HEK293 (cell line): ENCODE measurements around the gene CPEB3.

ENCODE experiments used
- CTCF ChIA-PET: fragments of 350-600 bp; formaldehyde crosslinking; extraction: SDS; loops from one replicate; lab custom pipeline; 2021; ENCODE audit warnings: antibody characterized with exemption; lab: Yijun Ruan, JAX
- POLR2A ChIA-PET: fragments of 300-600 bp; formaldehyde crosslinking; extraction: SDS; loops from one replicate; lab custom pipeline; 2020; ENCODE audit warnings: antibody characterized with exemption, inconsistent platforms; lab: Yijun Ruan, JAX
- H3K27ac ChIP-seq: fragments of 200-500 bp; sonication (Bioruptor generic); 2 replicates; pipeline ENCODE4 v1.5.1; 2014; ENCODE audit warnings: low read depth, low read length, control low read depth, inconsistent platforms; ENCODE audit errors: extremely low read depth
- H3K36me3 ChIP-seq, 2 experiments: fragments of 200-500 bp in 1 of 2; sonication (Bioruptor generic) in 1 of 2; 1 replicate in 1 of 2; 2 replicates in 1 of 2; pipeline ENCODE4 v1.5.1; 2014 to 2017; ENCODE audit warnings: inconsistent platforms in 2 of 2, low read length in 2 of 2; ENCODE audit not compliant: control insufficient read depth in 2 of 2, insufficient read depth in 1 of 2
- H3K4me1 ChIP-seq: fragments of 200-500 bp; sonication (Bioruptor generic); 2 replicates; pipeline ENCODE4 v1.5.1; 2014; ENCODE audit warnings: mild to moderate bottlenecking, low read length, inconsistent platforms; ENCODE audit not compliant: control insufficient read depth, insufficient read depth
- H3K4me3 ChIP-seq: 2 replicates; pipeline ENCODE4 v1.5.1; 2011; ENCODE audit warnings: low read depth, mild to moderate bottlenecking, control low read depth, low read length, moderate library complexity
- H3K9me3 ChIP-seq: fragments of 200-500 bp; sonication (Bioruptor generic); 2 replicates; pipeline ENCODE4 v1.5.1; 2014; ENCODE audit warnings: low read depth, low read length, inconsistent platforms; ENCODE audit not compliant: control insufficient read depth, insufficient read depth
- EGR2 ChIP-seq: fragments of 450-650 bp; formaldehyde crosslinking; IDR thresholded peaks from 2 replicates; pipeline ENCODE4 v1.5.1; 2016; ENCODE audit warnings: low read depth, missing biosample characterization, missing genetic modification characterization
- GLI2 ChIP-seq: fragments of 450-650 bp; formaldehyde crosslinking; IDR thresholded peaks from 2 replicates; pipeline ENCODE4; 2017; ENCODE audit warnings: missing biosample characterization, missing genetic modification characterization, low read depth, borderline replicate concordance
- SCRT1 ChIP-seq: fragments of 450-650 bp; formaldehyde crosslinking; IDR thresholded peaks from 2 replicates; pipeline ENCODE4 v1.5.1; 2016; ENCODE audit warnings: missing biosample characterization, missing genetic modification characterization, borderline replicate concordance
- SETDB1 ChIP-seq: IDR thresholded peaks from one replicate; pipeline ENCODE4 v1.6.1; 2017; ENCODE audit warnings: mild to moderate bottlenecking, low read length, moderate library complexity, mixed read lengths; ENCODE audit not compliant: insufficient read length
- SP7 ChIP-seq: fragments of 450-650 bp; formaldehyde crosslinking; IDR thresholded peaks from 2 replicates; pipeline ENCODE4 v1.5.1; 2016; ENCODE audit warnings: missing biosample characterization, missing genetic modification characterization
- YY2 ChIP-seq: fragments of 450-650 bp; formaldehyde crosslinking; IDR thresholded peaks from 2 replicates; pipeline ENCODE4 v1.5.1; 2016; ENCODE audit warnings: missing biosample characterization, missing genetic modification characterization
- ZEB2 ChIP-seq: fragments of 450-650 bp; formaldehyde crosslinking; IDR thresholded peaks from 2 replicates; pipeline ENCODE4 v1.5.1; 2016; ENCODE audit warnings: missing biosample characterization, missing genetic modification characterization
- ZFHX2 ChIP-seq: fragments of 450-650 bp; formaldehyde crosslinking; conservative IDR thresholded peaks from 2 replicates; pipeline ENCODE4 v1.5.1; 2016; ENCODE audit warnings: missing biosample characterization, missing genetic modification characterization
- ZNF16 ChIP-seq: fragments of 450-650 bp; formaldehyde crosslinking; IDR thresholded peaks from 2 replicates; pipeline ENCODE4 v1.5.1; 2016; ENCODE audit warnings: low read depth, missing biosample characterization, missing genetic modification characterization
- ZNF174 ChIP-seq: fragments of 450-650 bp; formaldehyde crosslinking; IDR thresholded peaks from 2 replicates; pipeline ENCODE4 v1.5.0; 2017; ENCODE audit warnings: missing biosample characterization, mild to moderate bottlenecking, missing genetic modification characterization
- ZNF19 ChIP-seq: fragments of 450-650 bp; formaldehyde crosslinking; IDR thresholded peaks from 2 replicates; pipeline ENCODE4; 2016; ENCODE audit warnings: missing biosample characterization, missing genetic modification characterization, low read depth
- ZNF202 ChIP-seq: fragments of 450-650 bp; formaldehyde crosslinking; IDR thresholded peaks from 2 replicates; pipeline ENCODE4 v1.5.1; 2016; ENCODE audit warnings: missing biosample characterization, missing genetic modification characterization, borderline replicate concordance
- ZNF266 ChIP-seq: fragments of 450-650 bp; formaldehyde crosslinking; IDR thresholded peaks from 2 replicates; pipeline ENCODE4 v1.5.1; 2016; ENCODE audit warnings: missing biosample characterization, missing genetic modification characterization, low read depth
- ZNF558 ChIP-seq: fragments of 450-650 bp; formaldehyde crosslinking; IDR thresholded peaks from 2 replicates; pipeline ENCODE4 v1.5.1; 2016; ENCODE audit warnings: missing biosample characterization, missing genetic modification characterization
- ZNF623 ChIP-seq: fragments of 450-650 bp; formaldehyde crosslinking; IDR thresholded peaks from 2 replicates; pipeline ENCODE4 v1.5.1; 2016; ENCODE audit warnings: missing biosample characterization, missing genetic modification characterization
- ZNF664 ChIP-seq: fragments of 450-650 bp; formaldehyde crosslinking; IDR thresholded peaks from 2 replicates; pipeline ENCODE4 v1.5.1; 2016; ENCODE audit warnings: missing biosample characterization, missing genetic modification characterization
- ZNF677 ChIP-seq: fragments of 450-650 bp; IDR thresholded peaks from 2 replicates; pipeline ENCODE4 v1.5.0; 2018; ENCODE audit warnings: missing biosample characterization, mild to moderate bottlenecking, missing genetic modification characterization, moderate library complexity
- ZNF701 ChIP-seq: fragments of 450-650 bp; formaldehyde crosslinking; IDR thresholded peaks from 2 replicates; pipeline ENCODE4 v1.5.1; 2016; ENCODE audit warnings: missing biosample characterization, missing genetic modification characterization
- ZNF837 ChIP-seq: fragments of 450-650 bp; formaldehyde crosslinking; IDR thresholded peaks from 2 replicates; pipeline ENCODE4 v1.5.1; 2016; ENCODE audit warnings: missing biosample characterization, missing genetic modification characterization
- TF ChIP-seq, protein P1 (sequence below): fragments of 450-650 bp; formaldehyde crosslinking; IDR thresholded peaks from 2 replicates; pipeline ENCODE4; 2016; ENCODE audit warnings: missing biosample characterization, missing genetic modification characterization
- TF ChIP-seq, protein P2 (sequence below): fragments of 450-650 bp; formaldehyde crosslinking; IDR thresholded peaks from 2 replicates; pipeline ENCODE4 v1.5.1; 2016; ENCODE audit warnings: missing biosample characterization, missing genetic modification characterization
- TF ChIP-seq, protein P3 (sequence below): fragments of 450-650 bp; formaldehyde crosslinking; IDR thresholded peaks from 2 replicates; pipeline ENCODE4 v1.5.1; 2016; ENCODE audit warnings: missing biosample characterization, missing genetic modification characterization
- TF ChIP-seq, protein P4 (sequence below): fragments of 450-650 bp; formaldehyde crosslinking; IDR thresholded peaks from 2 replicates; pipeline ENCODE4 v1.5.1; 2016; ENCODE audit warnings: missing biosample characterization, missing genetic modification characterization, low read depth

CPEB3 gene

DNA sequence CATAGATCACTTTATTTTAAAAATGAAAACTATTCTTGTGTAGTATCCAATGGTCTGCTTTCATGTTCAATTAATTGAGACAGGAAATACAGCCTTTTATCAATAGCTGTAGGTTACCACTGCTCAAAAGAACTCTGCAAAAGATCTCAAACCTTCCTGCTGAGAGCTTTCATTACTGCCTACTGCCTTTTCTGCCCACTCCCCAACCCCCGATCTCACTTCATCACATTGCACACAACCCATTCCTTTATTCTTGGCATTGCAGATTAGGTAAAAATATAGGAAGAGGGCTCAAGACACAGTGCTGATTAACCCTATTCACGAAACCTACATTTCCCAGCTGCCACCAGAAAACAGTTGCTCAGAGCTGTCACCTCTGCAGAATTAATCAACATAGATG is 195.9 kb downstream of the CPEB3 start:
- H3K36me3 ChIP-seq = no peaks in the 10 kb centered on the region
- H3K4me1 ChIP-seq = no peaks in the 10 kb centered on the region
- POLR2A ChIA-PET = no interaction called here
- H3K4me3 ChIP-seq = no peak overlapping the region
- H3K27ac ChIP-seq = no peak overlapping the region
- CTCF ChIA-PET = interaction anchor here (0.6 kb wide), 1 partner anchor 1346 kb away, joined by 3 read pairs; no protein-coding TSS in a partner anchor
- no peaks in the 10 kb centered on the region for H3K9me3 ChIP-seq
- TF ChIP-seq ZNF623 (tag by site-specific recombination) (no peak), YY2 (no peak), ZNF664 (tag by site-specific recombination) (no peak), ZEB2 (tag by site-specific recombination) (no peak), SP7 (tag by site-specific recombination) (no peak), ZFHX2 (peak; percentile 54), EGR2 (tag by site-specific recombination) (peak; percentile 53), ZNF19 (tag by site-specific recombination) (no peak), GLI2 (tag by site-specific recombination) (no peak), ZNF16 (tag by site-specific recombination) (no peak), ZNF677 (no peak)
- TF ChIP-seq, protein P1, sequence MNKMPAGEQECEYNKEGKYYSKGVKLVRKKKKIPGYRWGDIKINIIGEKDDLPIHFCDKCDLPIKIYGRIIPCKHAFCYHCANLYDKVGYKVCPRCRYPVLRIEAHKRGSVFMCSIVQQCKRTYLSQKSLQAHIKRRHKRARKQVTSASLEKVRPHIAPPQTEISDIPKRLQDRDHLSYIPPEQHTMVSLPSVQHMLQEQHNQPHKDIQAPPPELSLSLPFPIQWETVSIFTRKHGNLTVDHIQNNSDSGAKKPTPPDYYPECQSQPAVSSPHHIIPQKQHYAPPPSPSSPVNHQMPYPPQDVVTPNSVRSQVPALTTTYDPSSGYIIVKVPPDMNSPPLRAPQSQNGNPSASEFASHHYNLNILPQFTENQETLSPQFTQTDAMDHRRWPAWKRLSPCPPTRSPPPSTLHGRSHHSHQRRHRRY (tag by site-specific recombination) = no peak
- TF ChIP-seq, protein P2, sequence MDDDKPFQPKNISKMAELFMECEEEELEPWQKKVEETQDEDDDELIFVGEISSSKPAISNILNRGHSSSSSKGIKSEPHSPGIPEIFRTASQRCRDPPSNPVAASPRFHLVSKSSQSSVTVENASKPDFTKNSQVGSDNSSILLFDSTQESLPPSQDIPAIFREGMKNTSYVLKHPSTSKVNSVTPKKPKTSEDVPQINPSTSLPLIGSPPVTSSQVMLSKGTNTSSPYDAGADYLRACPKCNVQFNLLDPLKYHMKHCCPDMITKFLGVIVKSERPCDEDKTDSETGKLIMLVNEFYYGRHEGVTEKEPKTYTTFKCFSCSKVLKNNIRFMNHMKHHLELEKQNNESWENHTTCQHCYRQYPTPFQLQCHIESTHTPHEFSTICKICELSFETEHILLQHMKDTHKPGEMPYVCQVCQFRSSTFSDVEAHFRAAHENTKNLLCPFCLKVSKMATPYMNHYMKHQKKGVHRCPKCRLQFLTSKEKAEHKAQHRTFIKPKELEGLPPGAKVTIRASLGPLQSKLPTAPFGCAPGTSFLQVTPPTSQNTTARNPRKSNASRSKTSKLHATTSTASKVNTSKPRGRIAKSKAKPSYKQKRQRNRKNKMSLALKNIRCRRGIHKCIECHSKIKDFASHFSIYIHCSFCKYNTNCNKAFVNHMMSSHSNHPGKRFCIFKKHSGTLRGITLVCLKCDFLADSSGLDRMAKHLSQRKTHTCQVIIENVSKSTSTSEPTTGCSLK (tag by site-specific recombination) = no peak
- TF ChIP-seq, protein P3, sequence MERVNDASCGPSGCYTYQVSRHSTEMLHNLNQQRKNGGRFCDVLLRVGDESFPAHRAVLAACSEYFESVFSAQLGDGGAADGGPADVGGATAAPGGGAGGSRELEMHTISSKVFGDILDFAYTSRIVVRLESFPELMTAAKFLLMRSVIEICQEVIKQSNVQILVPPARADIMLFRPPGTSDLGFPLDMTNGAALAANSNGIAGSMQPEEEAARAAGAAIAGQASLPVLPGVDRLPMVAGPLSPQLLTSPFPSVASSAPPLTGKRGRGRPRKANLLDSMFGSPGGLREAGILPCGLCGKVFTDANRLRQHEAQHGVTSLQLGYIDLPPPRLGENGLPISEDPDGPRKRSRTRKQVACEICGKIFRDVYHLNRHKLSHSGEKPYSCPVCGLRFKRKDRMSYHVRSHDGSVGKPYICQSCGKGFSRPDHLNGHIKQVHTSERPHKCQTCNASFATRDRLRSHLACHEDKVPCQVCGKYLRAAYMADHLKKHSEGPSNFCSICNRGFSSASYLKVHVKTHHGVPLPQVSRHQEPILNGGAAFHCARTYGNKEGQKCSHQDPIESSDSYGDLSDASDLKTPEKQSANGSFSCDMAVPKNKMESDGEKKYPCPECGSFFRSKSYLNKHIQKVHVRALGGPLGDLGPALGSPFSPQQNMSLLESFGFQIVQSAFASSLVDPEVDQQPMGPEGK (tag by site-specific recombination) = no peak
- TF ChIP-seq, all 188 proteins: peak for 2

DNA sequence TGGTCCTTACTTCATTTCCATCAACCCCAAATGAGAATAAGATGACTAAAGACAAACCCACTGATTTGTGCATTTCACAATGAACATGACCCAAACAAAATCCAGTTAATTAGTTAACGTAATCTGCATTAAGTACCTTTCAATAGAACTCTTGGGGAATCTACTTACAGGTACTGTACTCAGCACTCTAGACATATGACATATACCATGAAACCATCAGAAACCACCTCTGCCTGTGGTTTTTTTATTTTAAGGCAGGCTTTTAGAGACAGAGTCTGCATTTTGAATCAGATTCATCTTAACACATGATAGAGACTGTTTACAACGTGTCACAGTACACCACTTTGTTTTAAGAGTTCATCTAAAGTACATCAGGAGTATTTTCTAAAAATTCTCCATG is 198.9 kb downstream of the CPEB3 start:
- CTCF ChIA-PET = interaction anchor here (0.6 to 6.7 kb wide), 2 partner anchors 330 to 342 kb away, joined by 4 to 48 read pairs; no protein-coding TSS in a partner anchor
- TF ChIP-seq ZNF202 (tag by site-specific recombination) (no peak), ZNF558 (tag by site-specific recombination) (no peak), SCRT1 (tag by site-specific recombination) (no peak), ZNF701 (tag by site-specific recombination) (no peak), ZNF266 (tag by site-specific recombination) (no peak), ZNF174 (tag by site-specific recombination) (no peak), SETDB1 (no peak), ZNF837 (no peak)
- TF ChIP-seq, protein P4, sequence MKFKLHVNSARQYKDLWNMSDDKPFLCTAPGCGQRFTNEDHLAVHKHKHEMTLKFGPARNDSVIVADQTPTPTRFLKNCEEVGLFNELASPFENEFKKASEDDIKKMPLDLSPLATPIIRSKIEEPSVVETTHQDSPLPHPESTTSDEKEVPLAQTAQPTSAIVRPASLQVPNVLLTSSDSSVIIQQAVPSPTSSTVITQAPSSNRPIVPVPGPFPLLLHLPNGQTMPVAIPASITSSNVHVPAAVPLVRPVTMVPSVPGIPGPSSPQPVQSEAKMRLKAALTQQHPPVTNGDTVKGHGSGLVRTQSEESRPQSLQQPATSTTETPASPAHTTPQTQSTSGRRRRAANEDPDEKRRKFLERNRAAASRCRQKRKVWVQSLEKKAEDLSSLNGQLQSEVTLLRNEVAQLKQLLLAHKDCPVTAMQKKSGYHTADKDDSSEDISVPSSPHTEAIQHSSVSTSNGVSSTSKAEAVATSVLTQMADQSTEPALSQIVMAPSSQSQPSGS = no peak
- TF ChIP-seq, all 188 proteins: peak for 0
- no peak overlapping the region for H3K4me3 ChIP-seq
- no peaks in the 10 kb centered on the region for H3K9me3 ChIP-seq
- POLR2A ChIA-PET = no interaction called here
- H3K4me1 ChIP-seq = no peaks in the 10 kb centered on the region
- no peak overlapping the region for H3K27ac ChIP-seq
- H3K36me3 ChIP-seq = no peaks in the 10 kb centered on the region
